HEK293 (cell line): ENCODE data around the gene CENPM.

ENCODE experiments used
- CTCF ChIA-PET: fragments of 350-600 bp; formaldehyde crosslinking; extraction: SDS; loops from one replicate; lab custom pipeline; 2021; ENCODE audit warnings: antibody characterized with exemption; lab: Yijun Ruan, JAX
- POLR2A ChIA-PET: fragments of 300-600 bp; formaldehyde crosslinking; extraction: SDS; loops from one replicate; lab custom pipeline; 2020; ENCODE audit warnings: antibody characterized with exemption, inconsistent platforms; lab: Yijun Ruan, JAX
- H3K27ac ChIP-seq: fragments of 200-500 bp; sonication (Bioruptor generic); 2 replicates; pipeline ENCODE4 v1.5.1; 2014; ENCODE audit warnings: low read depth, low read length, control low read depth, inconsistent platforms; ENCODE audit errors: extremely low read depth
- H3K36me3 ChIP-seq, 2 experiments: fragments of 200-500 bp in 1 of 2; sonication (Bioruptor generic) in 1 of 2; 1 replicate in 1 of 2; 2 replicates in 1 of 2; pipeline ENCODE4 v1.5.1; 2014 to 2017; ENCODE audit warnings: inconsistent platforms in 2 of 2, low read length in 2 of 2; ENCODE audit not compliant: control insufficient read depth in 2 of 2, insufficient read depth in 1 of 2
- H3K4me1 ChIP-seq: fragments of 200-500 bp; sonication (Bioruptor generic); 2 replicates; pipeline ENCODE4 v1.5.1; 2014; ENCODE audit warnings: mild to moderate bottlenecking, low read length, inconsistent platforms; ENCODE audit not compliant: control insufficient read depth, insufficient read depth
- H3K4me3 ChIP-seq: 2 replicates; pipeline ENCODE4 v1.5.1; 2011; ENCODE audit warnings: low read depth, mild to moderate bottlenecking, control low read depth, low read length, moderate library complexity
- H3K9me3 ChIP-seq: fragments of 200-500 bp; sonication (Bioruptor generic); 2 replicates; pipeline ENCODE4 v1.5.1; 2014; ENCODE audit warnings: low read depth, low read length, inconsistent platforms; ENCODE audit not compliant: control insufficient read depth, insufficient read depth
- GLIS1 ChIP-seq: fragments of 450-650 bp; formaldehyde crosslinking; IDR thresholded peaks from 2 replicates; pipeline ENCODE4 v1.5.1; 2016; ENCODE audit warnings: missing biosample characterization, missing genetic modification characterization
- GLIS2 ChIP-seq: fragments of 450-650 bp; formaldehyde crosslinking; IDR thresholded peaks from 2 replicates; pipeline ENCODE4 v1.5.1; 2016; ENCODE audit warnings: missing biosample characterization, missing genetic modification characterization
- HIC1 ChIP-seq: fragments of 450-650 bp; formaldehyde crosslinking; IDR thresholded peaks from 2 replicates; pipeline ENCODE4 v1.5.1; 2016; ENCODE audit warnings: missing biosample characterization, missing genetic modification characterization
- KLF1 ChIP-seq: fragments of 450-650 bp; formaldehyde crosslinking; IDR thresholded peaks from 2 replicates; pipeline ENCODE4 v1.5.1; 2016; ENCODE audit warnings: missing biosample characterization, missing genetic modification characterization
- OSR2 ChIP-seq: fragments of 450-650 bp; formaldehyde crosslinking; IDR thresholded peaks from 2 replicates; pipeline ENCODE4 v1.5.1; 2016; ENCODE audit warnings: missing biosample characterization, missing genetic modification characterization
- SETDB1 ChIP-seq: IDR thresholded peaks from one replicate; pipeline ENCODE4 v1.6.1; 2017; ENCODE audit warnings: mild to moderate bottlenecking, low read length, moderate library complexity, mixed read lengths; ENCODE audit not compliant: insufficient read length
- TCF7L2 ChIP-seq: IDR thresholded peaks from 2 replicates; pipeline ENCODE4 v1.6.1; 2011; ENCODE audit warnings: low read depth, mild to moderate bottlenecking, inconsistent platforms, low read length, moderate library complexity, borderline replicate concordance
- WT1 ChIP-seq: fragments of 450-650 bp; formaldehyde crosslinking; IDR thresholded peaks from 2 replicates; pipeline ENCODE4 v1.5.1; 2016; ENCODE audit warnings: missing biosample characterization, missing genetic modification characterization
- YY2 ChIP-seq: fragments of 450-650 bp; formaldehyde crosslinking; IDR thresholded peaks from 2 replicates; pipeline ENCODE4 v1.5.1; 2016; ENCODE audit warnings: missing biosample characterization, missing genetic modification characterization
- ZBTB17 ChIP-seq: fragments of 450-650 bp; formaldehyde crosslinking; IDR thresholded peaks from 2 replicates; pipeline ENCODE4 v1.5.1; 2016; ENCODE audit warnings: missing biosample characterization, missing genetic modification characterization
- ZNF140 ChIP-seq: fragments of 450-650 bp; formaldehyde crosslinking; IDR thresholded peaks from 2 replicates; pipeline ENCODE4 v1.5.1; 2016; ENCODE audit warnings: missing biosample characterization, missing genetic modification characterization
- ZNF157 ChIP-seq: fragments of 450-650 bp; formaldehyde crosslinking; IDR thresholded peaks from 2 replicates; pipeline ENCODE4 v1.5.1; 2016; ENCODE audit warnings: missing biosample characterization, missing genetic modification characterization
- ZNF221 ChIP-seq: fragments of 450-650 bp; formaldehyde crosslinking; IDR thresholded peaks from 2 replicates; pipeline ENCODE4 v1.5.1; 2017; ENCODE audit warnings: missing biosample characterization, missing genetic modification characterization, borderline replicate concordance
- ZNF223 ChIP-seq: fragments of 450-650 bp; formaldehyde crosslinking; IDR thresholded peaks from 2 replicates; pipeline ENCODE4 v1.5.1; 2016; ENCODE audit warnings: missing biosample characterization, missing genetic modification characterization
- ZNF341 ChIP-seq: fragments of 450-650 bp; formaldehyde crosslinking; IDR thresholded peaks from 2 replicates; pipeline ENCODE4; 2016; ENCODE audit warnings: low read depth, missing biosample characterization, missing genetic modification characterization
- ZNF473 ChIP-seq: fragments of 450-650 bp; formaldehyde crosslinking; IDR thresholded peaks from 2 replicates; pipeline ENCODE4 v1.5.1; 2017; ENCODE audit warnings: missing biosample characterization, missing genetic modification characterization
- ZNF626 ChIP-seq: fragments of 450-650 bp; sonication (Bioruptor Pico); formaldehyde crosslinking; IDR thresholded peaks from 2 replicates; pipeline ENCODE4 v1.5.1; 2018; ENCODE audit warnings: missing biosample characterization, missing genetic modification characterization, inconsistent platforms
- ZNF664 ChIP-seq: fragments of 450-650 bp; formaldehyde crosslinking; IDR thresholded peaks from 2 replicates; pipeline ENCODE4 v1.5.1; 2016; ENCODE audit warnings: missing biosample characterization, missing genetic modification characterization
- TF ChIP-seq, protein P1 (sequence below): fragments of 450-650 bp; formaldehyde crosslinking; IDR thresholded peaks from 2 replicates; pipeline ENCODE4 v1.5.1; 2016; ENCODE audit warnings: missing biosample characterization, missing genetic modification characterization
- TF ChIP-seq, protein P2 (sequence below): fragments of 450-650 bp; formaldehyde crosslinking; IDR thresholded peaks from 2 replicates; pipeline ENCODE4 v1.5.1; 2017; ENCODE audit warnings: missing biosample characterization, missing genetic modification characterization
- TF ChIP-seq, protein P3 (sequence below): fragments of 450-650 bp; formaldehyde crosslinking; IDR thresholded peaks from 2 replicates; pipeline ENCODE4 v1.5.1; 2016; ENCODE audit warnings: missing biosample characterization, missing genetic modification characterization

CENPM gene

GRCh38 chr22:41952713-41953112 lies 5.8 kb upstream of the CENPM start:
- H3K4me3 ChIP-seq = no peak overlapping the region
- no peak for TF ChIP-seq KLF1 (tag by site-specific recombination)
- no peak for TF ChIP-seq ZNF223
- TF ChIP-seq GLIS2 (tag by site-specific recombination) = 0 out of 2 replicates have a peak, but pooled peaks have one; percentile 48
- TF ChIP-seq TCF7L2 = no peak
- TF ChIP-seq ZNF341 = no peak
- no peak for TF ChIP-seq ZNF157 (tag by site-specific recombination)
- TF ChIP-seq ZNF140 (tag by site-specific recombination) = no peak
- no peak for TF ChIP-seq ZNF626 (tag by site-specific recombination)
- TF ChIP-seq, protein P1, sequence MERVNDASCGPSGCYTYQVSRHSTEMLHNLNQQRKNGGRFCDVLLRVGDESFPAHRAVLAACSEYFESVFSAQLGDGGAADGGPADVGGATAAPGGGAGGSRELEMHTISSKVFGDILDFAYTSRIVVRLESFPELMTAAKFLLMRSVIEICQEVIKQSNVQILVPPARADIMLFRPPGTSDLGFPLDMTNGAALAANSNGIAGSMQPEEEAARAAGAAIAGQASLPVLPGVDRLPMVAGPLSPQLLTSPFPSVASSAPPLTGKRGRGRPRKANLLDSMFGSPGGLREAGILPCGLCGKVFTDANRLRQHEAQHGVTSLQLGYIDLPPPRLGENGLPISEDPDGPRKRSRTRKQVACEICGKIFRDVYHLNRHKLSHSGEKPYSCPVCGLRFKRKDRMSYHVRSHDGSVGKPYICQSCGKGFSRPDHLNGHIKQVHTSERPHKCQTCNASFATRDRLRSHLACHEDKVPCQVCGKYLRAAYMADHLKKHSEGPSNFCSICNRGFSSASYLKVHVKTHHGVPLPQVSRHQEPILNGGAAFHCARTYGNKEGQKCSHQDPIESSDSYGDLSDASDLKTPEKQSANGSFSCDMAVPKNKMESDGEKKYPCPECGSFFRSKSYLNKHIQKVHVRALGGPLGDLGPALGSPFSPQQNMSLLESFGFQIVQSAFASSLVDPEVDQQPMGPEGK (tag by site-specific recombination) = peak; percentile 25; the same call in 1 of the 2 replicates
- peak; percentile 40 for TF ChIP-seq GLIS1 (tag by site-specific recombination)
- H3K36me3 ChIP-seq = no peaks in the 10 kb centered on the region; a peak in 1 of 3 replicates
- H3K27ac ChIP-seq = no peak overlapping the region
- H3K9me3 ChIP-seq = no peaks in the 10 kb centered on the region
- ChIA-PET CTCF (interaction anchor here (0.8 to 1.3 kb wide), 2 partner anchors 11 to 12 kb away, joined by 3 to 4 read pairs; no protein-coding TSS in a partner anchor), POLR2A (no interaction called here)
- H3K4me1 ChIP-seq = no peaks in the 10 kb centered on the region

- TF ChIP-seq ZNF221 (tag by site-specific recombination) = no peak
- TF ChIP-seq SETDB1 = no peak
- no peak for TF ChIP-seq ZNF473 (tag by site-specific recombination)
- 0 out of 2 replicates have a peak, but pooled peaks have one; percentile 25 for TF ChIP-seq ZBTB17
- TF ChIP-seq HIC1 (tag by site-specific recombination) = peak; percentile 58; the same call in 1 of the 2 replicates
- TF ChIP-seq YY2 (tag by site-specific recombination) = no peak
- POLR2A ChIA-PET = no interaction called here
- H3K27ac ChIP-seq = no peak within 1 kb of the TSS
- no peak within 1 kb of the TSS for H3K4me3 ChIP-seq
- no peaks in the 10 kb centered on the region for H3K4me1 ChIP-seq
- no peaks in the 10 kb centered on the region for H3K9me3 ChIP-seq
- CTCF ChIA-PET = interaction anchor here (0.8 to 3.2 kb wide), 2 partner anchors 11 to 13 kb away, joined by 4 to 11 read pairs; no protein-coding TSS in a partner anchor
- H3K36me3 ChIP-seq = no peaks in the 10 kb centered on the region; a peak in 1 of 3 replicates
These were observed 5.0 kb upstream of the CENPM start, which contains the start of gene SMIM45 for GRCh38 chr22:41951898-41952474. SMIM45 (plus strand) TSS chr22:41952150.

GRCh38 chr22:41949297-41949965 lies 2.5 kb upstream of the CENPM start:
- H3K4me3 ChIP-seq = no peak overlapping the region
- TF ChIP-seq WT1 (tag by site-specific recombination) (peak; percentile 53; the same call in 1 of the 2 replicates), OSR2 (tag by site-specific recombination) (peak; percentile 45; the same call in 1 of the 2 replicates), GLIS1 (tag by site-specific recombination) (peak; percentile 53), ZNF664 (tag by site-specific recombination) (no peak)
- TF ChIP-seq, protein P2, sequence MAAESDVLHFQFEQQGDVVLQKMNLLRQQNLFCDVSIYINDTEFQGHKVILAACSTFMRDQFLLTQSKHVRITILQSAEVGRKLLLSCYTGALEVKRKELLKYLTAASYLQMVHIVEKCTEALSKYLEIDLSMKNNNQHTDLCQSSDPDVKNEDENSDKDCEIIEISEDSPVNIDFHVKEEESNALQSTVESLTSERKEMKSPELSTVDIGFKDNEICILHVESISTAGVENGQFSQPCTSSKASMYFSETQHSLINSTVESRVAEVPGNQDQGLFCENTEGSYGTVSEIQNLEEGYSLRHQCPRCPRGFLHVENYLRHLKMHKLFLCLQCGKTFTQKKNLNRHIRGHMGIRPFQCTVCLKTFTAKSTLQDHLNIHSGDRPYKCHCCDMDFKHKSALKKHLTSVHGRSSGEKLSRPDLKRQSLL (tag by site-specific recombination) = peak; percentile 66; the same call in 1 of the 2 replicates
- TF ChIP-seq, protein P3, sequence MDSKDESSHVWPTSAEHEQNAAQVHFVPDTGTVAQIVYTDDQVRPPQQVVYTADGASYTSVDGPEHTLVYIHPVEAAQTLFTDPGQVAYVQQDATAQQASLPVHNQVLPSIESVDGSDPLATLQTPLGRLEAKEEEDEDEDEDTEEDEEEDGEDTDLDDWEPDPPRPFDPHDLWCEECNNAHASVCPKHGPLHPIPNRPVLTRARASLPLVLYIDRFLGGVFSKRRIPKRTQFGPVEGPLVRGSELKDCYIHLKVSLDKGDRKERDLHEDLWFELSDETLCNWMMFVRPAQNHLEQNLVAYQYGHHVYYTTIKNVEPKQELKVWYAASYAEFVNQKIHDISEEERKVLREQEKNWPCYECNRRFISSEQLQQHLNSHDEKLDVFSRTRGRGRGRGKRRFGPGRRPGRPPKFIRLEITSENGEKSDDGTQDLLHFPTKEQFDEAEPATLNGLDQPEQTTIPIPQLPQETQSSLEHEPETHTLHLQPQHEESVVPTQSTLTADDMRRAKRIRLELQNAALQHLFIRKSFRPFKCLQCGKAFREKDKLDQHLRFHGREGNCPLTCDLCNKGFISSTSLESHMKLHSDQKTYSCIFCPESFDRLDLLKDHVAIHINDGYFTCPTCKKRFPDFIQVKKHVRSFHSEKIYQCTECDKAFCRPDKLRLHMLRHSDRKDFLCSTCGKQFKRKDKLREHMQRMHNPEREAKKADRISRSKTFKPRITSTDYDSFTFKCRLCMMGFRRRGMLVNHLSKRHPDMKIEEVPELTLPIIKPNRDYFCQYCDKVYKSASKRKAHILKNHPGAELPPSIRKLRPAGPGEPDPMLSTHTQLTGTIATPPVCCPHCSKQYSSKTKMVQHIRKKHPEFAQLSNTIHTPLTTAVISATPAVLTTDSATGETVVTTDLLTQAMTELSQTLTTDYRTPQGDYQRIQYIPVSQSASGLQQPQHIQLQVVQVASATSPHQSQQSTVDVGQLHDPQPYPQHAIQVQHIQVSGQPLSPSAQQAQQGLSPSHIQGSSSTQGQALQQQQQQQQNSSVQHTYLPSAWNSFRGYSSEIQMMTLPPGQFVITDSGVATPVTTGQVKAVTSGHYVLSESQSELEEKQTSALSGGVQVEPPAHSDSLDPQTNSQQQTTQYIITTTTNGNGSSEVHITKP (tag by site-specific recombination) = peak; percentile 43; the same call in 1 of the 2 replicates

More at GRCh38 chr22:41949297-41949965, 2.5 kb upstream of the CENPM start:
- ChIA-PET POLR2A (interaction anchor here (0.6 kb wide), 1 partner anchor 12 kb away, joined by 6 read pairs; no protein-coding TSS in a partner anchor), CTCF (interaction anchor here (0.7 to 3.2 kb wide), 5 partner anchors 8 to 297 kb away, joined by 3 to 26 read pairs (median 3); no protein-coding TSS in a partner anchor)
- Histone ChIP-seq H3K4me1 (no peaks in the 10 kb centered on the region), H3K9me3 (no peaks in the 10 kb centered on the region), H3K27ac (0 out of 2 replicates have a peak overlapping the region, but pooled peaks have one; percentile 14), H3K36me3 (peaks cover 9 to 14% of the 10 kb centered on the region in 2 experiments; a peak in 2 of 3 replicates)
